Subcutaneous adipose tissue (tissue), 4 donors: ENCODE data around the gene SMIM23. TPM values are rescaled to one million over a fixed set of nuclear protein-coding genes. Genes with fewer than 3 reads are reported as not detected.

ENCODE experiments used
- total RNA-seq, 4 donors: library from RNA; depleted of rRNA; stranded (reverse); fragments of >200 nt; gene quantifications; one replicate each; pipeline ENCODE4 v1.1.0, GENCODE V29; 2016
- TF ChIP-seq, protein P1 (sequence below): fragments of 450-650 bp; IDR thresholded peaks from one replicate; pipeline ENCODE4 v1.5.1; 2016; ENCODE audit warnings: low read depth, mild to moderate bottlenecking, control low read depth, antibody characterized with exemption, moderate library complexity

The SMIM23 gene
- total RNA-seq, 4 donors from 2014 or later = not detected

DNA sequence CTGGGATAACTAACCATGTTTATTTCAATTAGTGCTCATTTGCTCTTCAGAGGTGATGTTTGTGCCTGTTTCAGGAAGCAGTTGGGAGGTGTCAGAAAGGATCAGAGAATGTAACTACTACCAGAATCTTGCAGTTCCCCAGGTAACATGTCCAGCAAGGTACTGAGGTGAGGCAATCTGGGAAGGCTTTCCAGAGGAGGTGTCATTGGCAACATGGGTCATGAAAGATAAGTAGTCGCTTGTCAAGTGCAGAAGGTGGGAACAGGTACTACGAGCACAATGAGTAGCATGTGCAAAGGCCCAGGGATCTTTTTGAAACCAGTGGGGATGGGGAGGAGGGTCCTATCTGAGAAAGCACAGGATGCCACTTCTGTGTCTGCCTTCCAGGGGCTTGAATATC, 4.8 kb downstream of the SMIM23 start:
- TF ChIP-seq, protein P1, sequence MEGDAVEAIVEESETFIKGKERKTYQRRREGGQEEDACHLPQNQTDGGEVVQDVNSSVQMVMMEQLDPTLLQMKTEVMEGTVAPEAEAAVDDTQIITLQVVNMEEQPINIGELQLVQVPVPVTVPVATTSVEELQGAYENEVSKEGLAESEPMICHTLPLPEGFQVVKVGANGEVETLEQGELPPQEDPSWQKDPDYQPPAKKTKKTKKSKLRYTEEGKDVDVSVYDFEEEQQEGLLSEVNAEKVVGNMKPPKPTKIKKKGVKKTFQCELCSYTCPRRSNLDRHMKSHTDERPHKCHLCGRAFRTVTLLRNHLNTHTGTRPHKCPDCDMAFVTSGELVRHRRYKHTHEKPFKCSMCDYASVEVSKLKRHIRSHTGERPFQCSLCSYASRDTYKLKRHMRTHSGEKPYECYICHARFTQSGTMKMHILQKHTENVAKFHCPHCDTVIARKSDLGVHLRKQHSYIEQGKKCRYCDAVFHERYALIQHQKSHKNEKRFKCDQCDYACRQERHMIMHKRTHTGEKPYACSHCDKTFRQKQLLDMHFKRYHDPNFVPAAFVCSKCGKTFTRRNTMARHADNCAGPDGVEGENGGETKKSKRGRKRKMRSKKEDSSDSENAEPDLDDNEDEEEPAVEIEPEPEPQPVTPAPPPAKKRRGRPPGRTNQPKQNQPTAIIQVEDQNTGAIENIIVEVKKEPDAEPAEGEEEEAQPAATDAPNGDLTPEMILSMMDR = no peak

DNA sequence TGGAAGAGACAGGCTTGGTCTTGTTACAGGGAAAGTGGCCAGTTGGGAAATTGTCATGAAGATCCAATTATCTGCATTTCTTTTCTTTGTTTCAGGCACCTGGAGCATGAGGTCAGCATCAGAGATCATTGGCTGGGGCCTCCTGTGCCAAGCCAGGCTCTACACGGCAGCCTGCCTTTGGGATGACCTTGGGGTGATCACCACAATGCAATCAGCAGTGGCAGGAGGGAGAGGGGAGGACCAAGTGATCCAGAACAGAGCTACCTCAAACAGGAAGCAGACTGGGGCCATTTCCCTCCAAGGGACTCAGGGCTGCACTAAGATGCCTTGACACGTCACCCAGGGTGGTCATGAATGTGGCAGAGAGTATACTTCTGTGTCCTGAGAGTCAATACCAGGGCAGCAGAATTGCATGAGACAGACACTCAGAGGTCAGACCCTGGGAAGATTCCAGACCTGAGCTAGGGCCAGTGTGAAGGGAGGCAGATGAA, 8.9 kb downstream of the SMIM23 start:
- TF ChIP-seq, protein P1 = no peak

DNA sequence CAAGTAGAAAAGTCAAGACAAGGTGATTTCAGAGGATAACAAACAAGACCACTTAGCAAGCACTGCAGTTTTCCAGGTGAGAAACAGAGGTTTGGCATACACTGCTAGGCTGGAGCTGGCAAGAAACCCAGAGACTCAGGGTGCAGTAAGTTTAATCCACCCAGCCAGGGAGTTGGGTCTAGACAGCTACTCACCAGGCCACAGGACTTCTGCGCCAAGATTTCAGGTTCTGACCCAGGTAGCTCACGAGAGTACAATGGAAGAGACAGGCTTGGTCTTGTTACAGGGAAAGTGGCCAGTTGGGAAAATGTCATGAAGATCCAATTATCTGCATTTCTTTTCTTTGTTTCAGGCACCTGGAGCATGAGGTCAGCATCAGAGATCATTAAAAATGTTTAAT, 9.8 kb downstream of the SMIM23 start:
- TF ChIP-seq, protein P1 = no peak

DNA sequence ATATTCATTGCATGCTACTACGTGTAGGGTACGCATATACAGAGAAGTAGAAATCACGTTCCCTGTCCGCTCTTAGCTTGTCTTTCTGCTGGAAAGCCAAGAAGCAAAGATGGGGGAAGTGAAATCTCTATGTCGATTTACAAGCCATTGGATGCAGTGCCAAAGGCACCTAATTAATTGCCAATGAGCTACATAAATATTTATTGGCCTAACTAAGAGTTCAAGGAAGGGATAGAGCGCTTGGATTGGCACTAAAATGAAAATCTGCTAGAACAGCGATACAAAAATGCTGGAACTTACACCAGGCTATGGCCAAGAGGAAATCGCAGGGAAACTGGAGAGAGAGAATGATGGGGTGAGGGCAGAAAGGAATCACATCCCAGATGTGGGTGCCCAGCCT, 10.8 kb downstream of the SMIM23 start:
- TF ChIP-seq, protein P1 = no peak

DNA sequence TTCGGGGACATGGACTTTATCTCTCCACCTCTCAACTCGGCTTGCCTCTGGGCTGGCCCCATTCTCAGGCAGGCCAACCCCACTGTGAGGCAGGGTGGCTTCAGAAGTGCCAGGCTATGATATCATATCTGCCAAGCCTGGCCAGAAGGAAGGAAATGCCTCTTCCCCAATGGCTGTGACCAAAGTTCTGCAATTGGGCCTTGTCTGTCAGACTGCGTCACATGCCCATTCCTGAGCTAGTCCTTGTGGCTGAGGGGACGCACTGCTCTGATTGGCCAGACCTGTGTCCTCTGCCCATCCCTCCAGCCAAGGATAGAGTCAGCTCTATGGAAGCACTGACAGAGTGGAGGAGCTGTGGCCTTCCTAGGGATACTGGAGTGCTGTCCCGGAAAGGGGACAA, 11.9 kb downstream of the SMIM23 start:
- TF ChIP-seq, protein P1 = no peak

DNA sequence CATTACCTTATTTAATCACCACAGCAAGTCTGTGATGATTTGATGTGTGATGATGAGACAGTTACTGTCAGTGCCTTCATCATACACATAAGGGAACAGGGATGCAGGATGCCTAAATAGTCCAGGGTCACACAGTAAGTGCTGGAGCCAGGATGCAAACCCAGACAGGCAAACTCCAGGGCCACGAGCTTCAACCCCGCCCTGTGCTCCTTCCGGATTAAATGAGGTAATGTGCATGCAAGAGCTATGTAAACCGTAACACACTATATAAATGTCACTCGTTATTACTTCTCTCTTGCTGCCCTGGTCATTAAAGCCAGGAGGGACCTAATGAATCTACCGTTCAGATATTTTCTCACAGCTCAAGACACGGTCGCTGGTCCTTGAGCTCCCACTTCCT, 12.8 kb downstream of the SMIM23 start:
- TF ChIP-seq, protein P1 = no peak

DNA sequence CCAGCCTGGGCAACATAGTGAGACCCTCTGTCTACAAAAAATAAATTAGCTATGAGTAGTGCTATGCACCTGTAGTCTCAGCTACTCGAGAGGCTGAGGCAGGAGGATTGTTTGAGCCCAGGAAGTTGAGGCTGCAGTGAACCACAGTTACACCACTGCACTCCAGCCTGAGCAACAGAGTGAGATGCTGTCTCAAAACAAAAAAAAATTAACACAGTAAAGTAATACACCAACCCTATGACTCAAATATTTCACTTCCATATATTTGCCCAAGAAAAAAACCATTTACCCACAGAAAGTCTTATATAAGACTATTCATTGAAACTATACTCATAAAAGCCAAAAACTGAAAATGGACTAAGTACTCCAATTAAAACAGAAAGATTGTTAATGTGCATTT, 16.2 kb downstream of the SMIM23 start:
- TF ChIP-seq, protein P1 = no peak
